PC-3 (cell line): ENCODE results near the gene PVALB. TPM values are rescaled to one million over a fixed set of nuclear protein-coding genes. Genes with fewer than 3 reads are reported as not detected.

Experiments used
- ATAC-seq: fragments of 200-7000 bp; cut with Tn5 transposase; 2 replicates; pipeline ENCODE4 v1.9.1; 2020; ENCODE audit warnings: mild to moderate bottlenecking, moderate library complexity
- BruUV-seq: library from RNA; stranded (reverse); fragments of 400-500 nt; replicated peaks from 2 replicates; lab custom pipeline; 2021; lab: Mats Ljungman, UMichigan
- CTCF ChIA-PET: fragments of 300-600 bp; sonication (Branson Sonifier 250); formaldehyde crosslinking; loops from one replicate; lab custom pipeline; 2022; ENCODE audit warnings: antibody characterized with exemption; lab: Charles Lee
- POLR2A ChIA-PET: fragments of 300-600 bp; sonication (Branson Sonifier 250); formaldehyde crosslinking; loops from one replicate; lab custom pipeline; 2022; ENCODE audit warnings: antibody characterized with exemption; ENCODE audit not compliant: unreplicated experiment; lab: Charles Lee
- DNase-seq: peaks from one replicate; pipeline ENCODE4 v3.0.0-alpha.2; 2015
- H2AFZ ChIP-seq: fragments of 300-600 bp; sonication (generic); 2 replicates; pipeline ENCODE4 v1.6.0; 2016; ENCODE audit warnings: antibody characterized with exemption, low read length
- H3F3A ChIP-seq: fragments of 300-600 bp; sonication (generic); one replicate; pipeline ENCODE4 v1.6.0; 2017; ENCODE audit warnings: antibody characterized with exemption, low read length, control low read depth, mild to moderate bottlenecking; ENCODE audit not compliant: unreplicated experiment
- H3K27ac ChIP-seq: fragments of 300-600 bp; sonication (generic); 2 replicates; pipeline ENCODE4 v1.5.1; 2016; ENCODE audit warnings: mild to moderate bottlenecking, low read length
- H3K27me3 ChIP-seq: fragments of 300-600 bp; sonication (generic); 2 replicates; pipeline ENCODE4 v1.6.1; 2016; ENCODE audit warnings: low read length, mixed read lengths
- H3K36me3 ChIP-seq: fragments of 300-600 bp; sonication (generic); 2 replicates; pipeline ENCODE4 v1.6.1; 2016; ENCODE audit warnings: low read depth, mixed run types, low read length, mixed read lengths
- H3K4me1 ChIP-seq: fragments of 300-600 bp; sonication (generic); 2 replicates; pipeline ENCODE4 v1.5.1; 2016; ENCODE audit warnings: low read length; ENCODE audit not compliant: insufficient read depth
- H3K4me2 ChIP-seq: fragments of 300-600 bp; sonication (generic); 2 replicates; pipeline ENCODE4 v1.6.0; 2016; ENCODE audit warnings: low read length
- H3K4me3 ChIP-seq: fragments of 300-600 bp; sonication (generic); 2 replicates; pipeline ENCODE4 v1.5.1; 2016; ENCODE audit warnings: mild to moderate bottlenecking, low read length, mixed read lengths
- H3K79me2 ChIP-seq: fragments of 300-600 bp; sonication (generic); 2 replicates; pipeline ENCODE4 v1.6.1; 2017; ENCODE audit warnings: low read length, mixed read lengths
- H3K9ac ChIP-seq: fragments of 300-600 bp; sonication (generic); 2 replicates; pipeline ENCODE4 v1.6.0; 2016; ENCODE audit warnings: mild to moderate bottlenecking, low read length
- H3K9me2 ChIP-seq: fragments of 300-600 bp; sonication (generic); replicated peaks from 2 replicates; pipeline ENCODE4 v1.6.1; 2016; ENCODE audit warnings: mixed run types, low read length, mixed read lengths
- H3K9me3 ChIP-seq: fragments of 300-600 bp; sonication (generic); 2 replicates; pipeline ENCODE4 v1.6.1; 2016; ENCODE audit warnings: low read length, mixed read lengths
- H4K20me1 ChIP-seq: fragments of 300-600 bp; sonication (generic); 2 replicates; pipeline ENCODE4 v1.6.1; 2016; ENCODE audit warnings: low read length, mixed read lengths
- EZH2 ChIP-seq: fragments of 300-600 bp; sonication (generic); IDR thresholded peaks from one replicate; pipeline ENCODE4 v1.6.1; 2017; ENCODE audit warnings: antibody characterized with exemption, mild to moderate bottlenecking, low read length; ENCODE audit not compliant: unreplicated experiment
- EZH2phosphoT487 ChIP-seq: fragments of 300-600 bp; sonication (generic); IDR thresholded peaks from 2 replicates; pipeline ENCODE4 v1.6.1; 2018; ENCODE audit warnings: mild to moderate bottlenecking, antibody characterized with exemption, low read length, borderline replicate concordance
- intact Hi-C: fragments of 100-400 bp; cut with micrococcal nuclease; formaldehyde crosslinking; loops from 2 replicates; pipeline ENCODE4 v1.9.0; 2023
- total RNA-seq: library from RNA; depleted of rRNA; stranded (reverse); fragments of >200 nt; gene quantifications from 2 replicates; pipeline ENCODE4 v1.2.3, GENCODE V29; 2014
- TF ChIP-seq, protein P1 (sequence below): fragments of 300-600 bp; sonication (generic); conservative IDR thresholded peaks from 2 replicates; pipeline ENCODE4 v1.5.1; 2017; ENCODE audit warnings: antibody characterized with exemption, low read depth, mild to moderate bottlenecking, low read length

PVALB gene
- total RNA-seq, 1 experiment from 2014 or later, result not detected

DNA sequence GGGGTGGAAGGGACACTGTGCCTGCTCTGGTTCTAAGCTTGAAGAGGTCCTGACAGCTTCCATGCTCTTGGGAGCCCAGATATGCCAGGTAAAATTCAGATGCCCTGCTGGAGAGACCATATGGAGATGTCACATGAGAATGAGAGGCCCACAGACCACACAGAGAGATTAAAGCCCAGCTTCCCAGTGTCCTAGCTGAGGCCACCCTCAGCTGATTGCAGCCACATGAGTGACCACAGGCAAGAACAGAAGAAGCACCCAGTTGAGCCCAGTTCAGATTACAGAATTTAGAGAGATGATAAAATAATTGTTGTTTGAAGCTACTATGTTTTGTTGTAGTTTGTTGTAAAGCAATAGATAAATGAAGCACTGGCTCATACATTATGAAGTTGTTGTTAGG is 14.4 kb upstream of the PVALB start:
- Histone ChIP-seq H3K9me2 (no peaks in the 10 kb centered on the region), H3F3A (no peaks in the 10 kb centered on the region), H2AFZ (no peak overlapping the region), H3K4me1 (no peaks in the 10 kb centered on the region), H3K4me2 (no peak overlapping the region), H3K9me3 (no peaks in the 10 kb centered on the region), H3K4me3 (no peak overlapping the region), H3K27me3 (no peaks in the 10 kb centered on the region), H3K27ac (no peak overlapping the region), H4K20me1 (no peaks in the 10 kb centered on the region), H3K36me3 (no peaks in the 10 kb centered on the region), H3K9ac (no peak overlapping the region), H3K79me2 (no peaks in the 10 kb centered on the region)
- intact Hi-C loops, result no loop called here
- no TSS peak for BruUV-seq
- ChIA-PET CTCF (no interaction called here), POLR2A (no interaction called here)
- no peak for ATAC-seq
- no peak for TF ChIP-seq EZH2phosphoT487
- TF ChIP-seq, protein P1, sequence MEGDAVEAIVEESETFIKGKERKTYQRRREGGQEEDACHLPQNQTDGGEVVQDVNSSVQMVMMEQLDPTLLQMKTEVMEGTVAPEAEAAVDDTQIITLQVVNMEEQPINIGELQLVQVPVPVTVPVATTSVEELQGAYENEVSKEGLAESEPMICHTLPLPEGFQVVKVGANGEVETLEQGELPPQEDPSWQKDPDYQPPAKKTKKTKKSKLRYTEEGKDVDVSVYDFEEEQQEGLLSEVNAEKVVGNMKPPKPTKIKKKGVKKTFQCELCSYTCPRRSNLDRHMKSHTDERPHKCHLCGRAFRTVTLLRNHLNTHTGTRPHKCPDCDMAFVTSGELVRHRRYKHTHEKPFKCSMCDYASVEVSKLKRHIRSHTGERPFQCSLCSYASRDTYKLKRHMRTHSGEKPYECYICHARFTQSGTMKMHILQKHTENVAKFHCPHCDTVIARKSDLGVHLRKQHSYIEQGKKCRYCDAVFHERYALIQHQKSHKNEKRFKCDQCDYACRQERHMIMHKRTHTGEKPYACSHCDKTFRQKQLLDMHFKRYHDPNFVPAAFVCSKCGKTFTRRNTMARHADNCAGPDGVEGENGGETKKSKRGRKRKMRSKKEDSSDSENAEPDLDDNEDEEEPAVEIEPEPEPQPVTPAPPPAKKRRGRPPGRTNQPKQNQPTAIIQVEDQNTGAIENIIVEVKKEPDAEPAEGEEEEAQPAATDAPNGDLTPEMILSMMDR, result no peak
- no peak for DNase-seq

DNA sequence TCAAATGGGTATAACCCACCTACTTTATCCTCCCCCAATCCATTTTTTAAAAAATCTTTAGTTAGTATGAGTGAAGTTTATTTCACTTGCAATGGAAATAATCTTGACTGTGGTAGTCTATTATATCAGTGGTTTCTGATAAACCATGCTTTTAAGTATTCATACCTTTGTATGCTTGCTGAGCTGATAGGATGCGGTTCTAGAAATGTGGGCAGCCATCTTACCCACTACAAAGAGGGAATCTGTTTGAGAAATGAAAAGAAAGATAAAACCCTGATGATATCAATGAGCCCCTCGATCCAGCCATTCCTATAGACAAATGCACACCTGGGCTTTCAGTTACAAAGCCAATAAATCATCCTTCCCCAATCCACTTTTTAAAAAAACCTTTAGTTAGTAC is 13.8 kb upstream of the PVALB start:
- no peaks in the 10 kb centered on the region for H3K4me1 ChIP-seq
- ChIA-PET POLR2A (no interaction called here), CTCF (no interaction called here)
- H3K4me3 ChIP-seq, result no peak overlapping the region
- no peaks in the 10 kb centered on the region for H3F3A ChIP-seq
- no peaks in the 10 kb centered on the region for H3K9me3 ChIP-seq
- no TSS peak for BruUV-seq
- no peak overlapping the region for H3K9ac ChIP-seq
- H2AFZ ChIP-seq, result no peak overlapping the region
- ATAC-seq (no peak), DNase-seq (no peak)
- H3K79me2 ChIP-seq, result no peaks in the 10 kb centered on the region
- intact Hi-C loops, result no loop called here
- TF ChIP-seq EZH2phosphoT487 (no peak), EZH2 (no peak)
- TF ChIP-seq, protein P1, result no peak
- no peaks in the 10 kb centered on the region for H3K27me3 ChIP-seq
- H3K4me2 ChIP-seq, result no peak overlapping the region
- H3K36me3 ChIP-seq, result no peaks in the 10 kb centered on the region
- no peaks in the 10 kb centered on the region for H4K20me1 ChIP-seq
- H3K9me2 ChIP-seq, result no peaks in the 10 kb centered on the region
- H3K27ac ChIP-seq, result no peak overlapping the region

- ChIA-PET POLR2A (no interaction called here), CTCF (no interaction called here)
- intact Hi-C loops, result no loop called here
Observed at GRCh38 chr22:36829370-36830002, 12.7 kb upstream of the PVALB start.

More at GRCh38 chr22:36829370-36830002, 12.7 kb upstream of the PVALB start:
- Histone ChIP-seq H3K4me3 (no peak overlapping the region), H3K36me3 (no peaks in the 10 kb centered on the region), H3K27me3 (no peaks in the 10 kb centered on the region), H3K9ac (no peak overlapping the region), H3F3A (no peaks in the 10 kb centered on the region), H3K9me3 (no peaks in the 10 kb centered on the region), H4K20me1 (no peaks in the 10 kb centered on the region), H3K4me1 (no peaks in the 10 kb centered on the region), H3K79me2 (no peaks in the 10 kb centered on the region), H2AFZ (no peak overlapping the region), H3K27ac (no peak overlapping the region), H3K9me2 (no peaks in the 10 kb centered on the region), H3K4me2 (no peak overlapping the region)
- TF ChIP-seq EZH2phosphoT487, result no peak
- TF ChIP-seq EZH2, result no peak
- TF ChIP-seq, protein P1, result no peak
- ATAC-seq (no peak), DNase-seq (no peak)
- no TSS peak for BruUV-seq
